Stimulated activated CD8-positive, alpha-beta memory T cell treated with anti-CD3 and anti-CD28 coated beads, Interleukin-15, amount 100 ng/mL, for 48 hours (primary cell): ENCODE results near the gene LCN1.

Experiments
- DNase-seq, 2 donors: peaks; one replicate each; pipeline ENCODE4 v3.0.0-alpha.2; 2020; ENCODE audit warnings: low read depth in 2 of 2

Gene LCN1

GRCh38 chr9:135567311-135567710 is 46.1 kb downstream of the LCN1 start:
- no peak for DNase-seq

DNA sequence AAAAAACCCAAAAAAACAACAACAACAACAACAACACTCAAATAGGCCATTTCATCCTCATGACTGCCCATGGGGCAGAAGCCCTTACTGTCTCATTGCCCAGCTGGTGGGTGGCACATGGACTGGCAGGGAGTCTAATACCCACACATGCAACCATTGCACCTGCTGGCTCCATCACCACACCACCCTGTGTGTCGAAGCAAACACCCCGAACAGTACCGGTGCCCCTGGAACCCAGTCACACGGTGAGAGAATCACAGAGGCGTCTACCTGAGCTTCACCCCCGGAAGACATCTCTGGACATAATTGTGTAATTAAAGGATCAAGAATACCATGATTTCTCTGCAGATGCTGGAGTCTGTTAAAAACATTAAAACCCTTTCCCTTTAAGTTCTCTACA is 46.8 kb downstream of the LCN1 start:
- DNase-seq, result no peak

GRCh38 chr9:135570456-135570855 is 49.2 kb downstream of the LCN1 start:
- DNase-seq, result no peak

DNA sequence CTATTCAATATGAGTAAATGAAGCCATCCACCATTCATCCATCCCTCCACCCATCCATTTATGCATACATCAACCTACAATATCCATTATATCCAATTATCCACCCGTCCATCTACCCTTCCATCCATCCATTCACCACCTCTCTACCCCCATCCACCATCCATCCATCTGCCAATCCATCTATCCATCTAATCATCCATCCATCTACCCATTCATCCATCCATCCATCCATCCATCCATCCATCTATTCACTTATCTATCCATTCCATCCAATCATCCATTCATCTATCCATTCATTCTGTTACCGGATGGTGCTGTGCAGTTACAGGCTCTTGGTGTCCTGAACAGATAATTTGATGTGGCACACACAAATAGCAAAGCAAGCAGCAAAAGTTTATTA is 51.0 kb downstream of the LCN1 start:
- no peak for DNase-seq

GRCh38 chr9:135573124-135573523 is 51.9 kb downstream of the LCN1 start:
- no peak for DNase-seq

GRCh38 chr9:135574331-135574730 is 53.1 kb downstream of the LCN1 start:
- DNase-seq, result no peak

GRCh38 chr9:135574943-135575342 is 53.7 kb downstream of the LCN1 start:
- no peak for DNase-seq
